Neutrophil (primary cell): ENCODE results near the gene GABRR1.

Experiments
- H3K27ac ChIP-seq: fragments of 200-600 bp; sonication (generic); 2 replicates; pipeline ENCODE4 v1.5.1; 2016; ENCODE audit warnings: mild to moderate bottlenecking, moderate library complexity
- H3K27me3 ChIP-seq: fragments of 200-600 bp; sonication (generic); 2 replicates; pipeline ENCODE4 v1.6.0; 2016; ENCODE audit warnings: mild to moderate bottlenecking
- H3K36me3 ChIP-seq: fragments of 200-600 bp; sonication (generic); 2 replicates; pipeline ENCODE4 v1.5.1; 2017
- H3K4me1 ChIP-seq, 2 experiments: fragments of 200-600 bp in 1 of 2; sonication (generic) in 1 of 2; 1 replicate in 1 of 2; 2 replicates in 1 of 2; pipeline versions ENCODE4 v1.5.1 to v1.6.1; 2013 to 2016; ENCODE audit warnings: low read depth in 1 of 2, low read length in 1 of 2, mild to moderate bottlenecking in 1 of 2, moderate library complexity in 1 of 2; ENCODE audit not compliant: control insufficient read depth in 1 of 2, insufficient read depth in 1 of 2
- H3K4me3 ChIP-seq, 2 experiments: fragments of 200-600 bp in 1 of 2; sonication (generic) in 1 of 2; 1 replicate in 1 of 2; 2 replicates in 1 of 2; pipeline ENCODE4 v1.5.1; 2013 to 2016; ENCODE audit warnings: low read depth in 1 of 2, low read length in 1 of 2, mild to moderate bottlenecking in 1 of 2, moderate library complexity in 1 of 2
- H3K9me3 ChIP-seq: fragments of 200-600 bp; sonication (generic); 2 replicates; pipeline ENCODE4 v1.5.1; 2016
- TF ChIP-seq, protein P1 (sequence below): fragments of 200-600 bp; sonication (generic); IDR thresholded peaks from 2 replicates; pipeline ENCODE4 v1.5.1; 2016; ENCODE audit warnings: antibody characterized with exemption

The GABRR1 gene

DNA sequence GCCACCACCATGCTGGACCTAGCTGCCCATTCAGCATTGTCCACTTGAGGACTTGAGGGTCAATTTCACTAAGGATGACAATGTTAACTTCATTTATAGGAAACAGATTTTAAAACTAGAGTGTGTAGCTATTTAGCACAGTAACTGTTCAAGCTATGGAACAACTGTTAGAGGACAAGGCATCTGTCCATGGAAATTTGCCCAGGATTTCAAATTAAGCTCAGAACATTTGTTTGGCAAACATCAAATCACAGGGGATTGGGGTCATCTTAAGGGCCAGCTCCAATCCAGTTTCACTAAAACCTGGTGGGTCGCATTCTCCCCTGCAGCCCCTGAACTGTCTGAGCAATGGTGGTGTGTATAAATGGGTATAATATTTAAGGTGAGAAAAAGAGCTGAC, 36.2 kb downstream of the GABRR1 start:
- Histone ChIP-seq H3K27ac (no peak overlapping the region), H3K4me1 (no peaks in the 10 kb centered on the region), H3K9me3 (no peaks in the 10 kb centered on the region), H3K36me3 (no peaks in the 10 kb centered on the region), H3K4me3 (no peak overlapping the region), H3K27me3 (no peaks in the 10 kb centered on the region)
- TF ChIP-seq, protein P1, sequence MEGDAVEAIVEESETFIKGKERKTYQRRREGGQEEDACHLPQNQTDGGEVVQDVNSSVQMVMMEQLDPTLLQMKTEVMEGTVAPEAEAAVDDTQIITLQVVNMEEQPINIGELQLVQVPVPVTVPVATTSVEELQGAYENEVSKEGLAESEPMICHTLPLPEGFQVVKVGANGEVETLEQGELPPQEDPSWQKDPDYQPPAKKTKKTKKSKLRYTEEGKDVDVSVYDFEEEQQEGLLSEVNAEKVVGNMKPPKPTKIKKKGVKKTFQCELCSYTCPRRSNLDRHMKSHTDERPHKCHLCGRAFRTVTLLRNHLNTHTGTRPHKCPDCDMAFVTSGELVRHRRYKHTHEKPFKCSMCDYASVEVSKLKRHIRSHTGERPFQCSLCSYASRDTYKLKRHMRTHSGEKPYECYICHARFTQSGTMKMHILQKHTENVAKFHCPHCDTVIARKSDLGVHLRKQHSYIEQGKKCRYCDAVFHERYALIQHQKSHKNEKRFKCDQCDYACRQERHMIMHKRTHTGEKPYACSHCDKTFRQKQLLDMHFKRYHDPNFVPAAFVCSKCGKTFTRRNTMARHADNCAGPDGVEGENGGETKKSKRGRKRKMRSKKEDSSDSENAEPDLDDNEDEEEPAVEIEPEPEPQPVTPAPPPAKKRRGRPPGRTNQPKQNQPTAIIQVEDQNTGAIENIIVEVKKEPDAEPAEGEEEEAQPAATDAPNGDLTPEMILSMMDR: no peak

DNA sequence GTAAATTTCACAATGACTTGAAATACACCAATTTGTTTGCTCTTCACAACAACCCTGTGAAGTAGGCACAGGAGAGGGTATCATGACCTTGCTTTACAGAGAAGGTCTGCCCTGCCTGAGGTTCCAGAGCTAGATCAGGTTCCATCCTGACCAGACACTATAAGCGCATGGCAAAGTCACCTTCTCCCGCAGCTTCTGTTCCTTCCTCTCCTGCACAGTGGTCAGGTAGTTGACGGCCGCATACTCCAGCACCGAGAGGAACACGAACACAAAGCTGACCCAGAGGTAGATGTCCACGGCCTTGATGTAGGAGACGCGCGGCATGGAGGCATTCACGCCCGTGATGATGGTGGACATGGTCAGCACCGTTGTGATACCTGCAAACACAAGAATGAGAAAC, 37.0 kb downstream of the GABRR1 start:
- no peak overlapping the region for H3K4me3 ChIP-seq
- no peaks in the 10 kb centered on the region for H3K4me1 ChIP-seq
- H3K36me3 ChIP-seq: no peaks in the 10 kb centered on the region
- TF ChIP-seq, protein P1: no peak
- H3K9me3 ChIP-seq: no peaks in the 10 kb centered on the region
- no peak overlapping the region for H3K27ac ChIP-seq
- H3K27me3 ChIP-seq: no peaks in the 10 kb centered on the region

DNA sequence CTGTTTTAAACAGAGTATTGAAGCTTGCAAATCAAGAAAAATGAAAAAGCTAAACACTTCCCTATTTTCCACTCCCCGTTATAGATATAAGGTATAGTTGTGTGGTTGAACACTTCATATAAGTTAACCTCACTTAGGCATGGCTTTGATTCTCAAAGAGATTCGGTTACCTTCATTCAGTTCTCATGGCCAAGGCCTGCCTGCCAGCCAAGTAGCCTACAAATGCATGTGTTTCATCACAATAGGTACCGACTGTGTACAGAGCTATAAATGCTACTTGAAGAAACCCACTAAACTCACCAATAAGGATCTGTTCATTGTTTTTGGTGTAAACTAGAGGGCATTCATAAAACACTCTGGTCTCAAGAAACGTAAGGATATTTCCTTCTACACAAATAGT, 43.5 kb downstream of the GABRR1 start:
- H3K4me3 ChIP-seq: no peak overlapping the region
- H3K4me1 ChIP-seq: no peaks in the 10 kb centered on the region
- H3K27me3 ChIP-seq: no peaks in the 10 kb centered on the region
- no peaks in the 10 kb centered on the region for H3K9me3 ChIP-seq
- no peak overlapping the region for H3K27ac ChIP-seq
- H3K36me3 ChIP-seq: no peaks in the 10 kb centered on the region
- TF ChIP-seq, protein P1: no peak

DNA sequence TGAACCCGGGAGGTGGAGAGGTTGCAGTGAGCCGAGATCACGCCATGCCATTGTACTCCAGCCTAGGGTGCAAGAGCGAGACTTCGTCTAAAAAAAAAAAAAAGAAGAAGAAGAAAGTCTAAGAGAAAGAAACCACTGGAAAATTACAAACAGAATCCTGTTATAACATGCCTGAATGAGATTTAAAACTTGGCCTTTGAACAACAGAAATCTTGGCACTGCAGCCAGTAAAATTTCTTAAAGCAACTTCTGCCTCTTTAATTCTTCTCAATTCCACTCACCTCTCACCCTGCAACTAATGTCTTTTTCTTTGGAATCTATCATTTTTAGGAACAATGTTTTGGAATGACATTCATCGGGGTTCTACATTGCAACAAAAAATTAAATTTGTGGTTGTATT, 45.0 kb downstream of the GABRR1 start:
- H3K4me3 ChIP-seq: no peak overlapping the region

DNA sequence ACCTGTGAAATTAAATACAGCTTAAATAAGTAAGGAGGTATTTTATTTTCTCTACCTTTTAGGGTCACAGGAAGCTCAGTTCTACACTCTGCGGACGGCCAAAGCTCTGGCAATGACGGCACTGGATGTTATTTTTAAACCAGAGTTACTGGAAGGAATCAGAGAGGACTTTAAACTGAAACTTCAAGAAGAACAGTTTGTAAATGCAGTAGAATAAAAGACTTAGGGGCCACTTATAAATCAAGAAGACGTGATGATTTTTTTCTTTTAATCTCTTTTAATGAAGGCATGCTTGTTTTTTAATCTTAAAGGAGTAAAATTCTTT, 55.1 kb downstream of the GABRR1 start:
- Histone ChIP-seq H3K27ac (no peak overlapping the region), H3K36me3 (peaks cover 8% of the 10 kb centered on the region), H3K4me1 (no peaks in the 10 kb centered on the region), H3K4me3 (no peak overlapping the region), H3K9me3 (no peaks in the 10 kb centered on the region), H3K27me3 (no peaks in the 10 kb centered on the region)
- TF ChIP-seq, protein P1: no peak

More for the DNA sequence above, 45.0 kb downstream of the GABRR1 start:
- H3K27me3 ChIP-seq: no peaks in the 10 kb centered on the region
- no peaks in the 10 kb centered on the region for H3K36me3 ChIP-seq
- no peaks in the 10 kb centered on the region for H3K4me1 ChIP-seq
- no peaks in the 10 kb centered on the region for H3K9me3 ChIP-seq
- TF ChIP-seq, protein P1: no peak
- no peak overlapping the region for H3K27ac ChIP-seq
